SH-SY5Y (cell line): ENCODE data around the gene C13orf46.

Experiments
- GATA2 ChIP-seq: IDR thresholded peaks from 2 replicates; pipeline ENCODE4 v1.6.1; 2011; ENCODE audit warnings: mild to moderate bottlenecking, low read depth, low read length
- GATA3 ChIP-seq: IDR thresholded peaks from 2 replicates; pipeline ENCODE4 v1.6.1; 2011; ENCODE audit warnings: low read depth, mild to moderate bottlenecking, low read length, moderate library complexity

GRCh38 chr13:113980489-113981064 lies 6.7 kb upstream of the C13orf46 start:
- TF ChIP-seq GATA3, result no peak
- TF ChIP-seq GATA2, result no peak
